Measurements from ENCODE around the gene PRAC1.

The PRAC1 gene

DNA sequence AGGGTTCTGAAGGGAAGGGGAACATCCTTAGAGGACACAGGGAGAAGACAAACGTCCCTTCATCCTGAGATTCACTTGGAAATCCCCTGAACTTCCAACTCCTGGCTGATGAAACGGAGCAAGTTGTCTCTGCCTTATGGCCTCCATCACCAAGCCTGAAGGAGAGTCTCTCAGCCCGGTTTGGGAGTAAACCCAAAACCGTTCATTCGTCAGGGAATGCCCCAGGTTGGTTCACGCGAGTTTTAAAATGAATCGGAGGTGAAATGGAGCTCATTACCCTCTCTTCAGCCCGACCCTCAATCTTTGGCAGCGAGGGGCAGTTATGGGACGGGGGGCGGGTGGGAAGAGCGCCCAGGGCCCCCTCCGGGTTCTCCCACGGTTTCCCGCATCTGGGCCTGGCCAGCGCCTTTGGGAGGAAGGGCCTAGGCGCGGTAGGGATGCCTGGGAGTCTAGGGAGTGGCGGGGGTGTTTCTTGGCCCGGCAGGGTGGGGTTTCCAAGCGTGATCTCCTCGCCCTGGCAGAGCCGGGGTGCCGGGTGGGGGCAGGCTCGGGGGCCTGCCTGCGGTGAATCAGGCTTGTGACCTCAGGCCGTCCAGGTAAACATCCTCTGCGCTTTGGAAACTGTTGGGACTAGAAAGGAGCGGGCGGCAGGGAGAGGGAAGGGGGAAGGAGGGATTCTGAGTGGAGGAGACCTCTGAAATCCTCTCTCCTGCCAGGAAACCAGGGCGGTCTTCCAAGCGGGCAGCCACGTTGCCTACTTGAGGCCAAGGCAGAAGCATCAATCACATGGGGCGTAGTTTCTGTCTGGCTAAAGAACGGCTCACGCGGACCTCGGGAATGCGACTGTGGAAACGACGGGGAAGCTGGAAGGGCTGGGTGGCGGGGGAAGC is 30.3 kb upstream of the PRAC1 start:
- no peak overlapping the region for H3K4me3 ChIP-seq (ENCODE audit: low read length)
- TF ChIP-seq, protein P1, sequence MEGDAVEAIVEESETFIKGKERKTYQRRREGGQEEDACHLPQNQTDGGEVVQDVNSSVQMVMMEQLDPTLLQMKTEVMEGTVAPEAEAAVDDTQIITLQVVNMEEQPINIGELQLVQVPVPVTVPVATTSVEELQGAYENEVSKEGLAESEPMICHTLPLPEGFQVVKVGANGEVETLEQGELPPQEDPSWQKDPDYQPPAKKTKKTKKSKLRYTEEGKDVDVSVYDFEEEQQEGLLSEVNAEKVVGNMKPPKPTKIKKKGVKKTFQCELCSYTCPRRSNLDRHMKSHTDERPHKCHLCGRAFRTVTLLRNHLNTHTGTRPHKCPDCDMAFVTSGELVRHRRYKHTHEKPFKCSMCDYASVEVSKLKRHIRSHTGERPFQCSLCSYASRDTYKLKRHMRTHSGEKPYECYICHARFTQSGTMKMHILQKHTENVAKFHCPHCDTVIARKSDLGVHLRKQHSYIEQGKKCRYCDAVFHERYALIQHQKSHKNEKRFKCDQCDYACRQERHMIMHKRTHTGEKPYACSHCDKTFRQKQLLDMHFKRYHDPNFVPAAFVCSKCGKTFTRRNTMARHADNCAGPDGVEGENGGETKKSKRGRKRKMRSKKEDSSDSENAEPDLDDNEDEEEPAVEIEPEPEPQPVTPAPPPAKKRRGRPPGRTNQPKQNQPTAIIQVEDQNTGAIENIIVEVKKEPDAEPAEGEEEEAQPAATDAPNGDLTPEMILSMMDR (IDR thresholded peaks at IDR 0.05; ENCODE audit: insufficient read depth, low read depth, low read length, missing control alignments), result no peak
- DNase-seq (ENCODE audit: low read depth), result no peak

- DNase-seq (ENCODE audit: low read depth), result no peak
- TF ChIP-seq, protein P1 (IDR thresholded peaks at IDR 0.05; ENCODE audit: insufficient read depth, low read depth, low read length, missing control alignments), result no peak
- H3K4me3 ChIP-seq (ENCODE audit: low read length), result no peak overlapping the region
Observed at GRCh38 chr17:48751733-48752398, 29.5 kb upstream of the PRAC1 start.

GRCh38 chr17:48751172-48751571 is 28.9 kb upstream of the PRAC1 start:
- TF ChIP-seq, protein P1 (IDR thresholded peaks at IDR 0.05; ENCODE audit: insufficient read depth, low read depth, low read length, missing control alignments), result no peak
- H3K4me3 ChIP-seq (ENCODE audit: low read length), result no peak overlapping the region
- no peak for DNase-seq (ENCODE audit: low read depth)

GRCh38 chr17:48749621-48750553 is 27.6 kb upstream of the PRAC1 start:
- no peak overlapping the region for H3K4me3 ChIP-seq (ENCODE audit: low read length)
- TF ChIP-seq, protein P1 (IDR thresholded peaks at IDR 0.05; ENCODE audit: insufficient read depth, low read depth, low read length, missing control alignments), result no peak
- no peak for DNase-seq (ENCODE audit: low read depth)

DNA sequence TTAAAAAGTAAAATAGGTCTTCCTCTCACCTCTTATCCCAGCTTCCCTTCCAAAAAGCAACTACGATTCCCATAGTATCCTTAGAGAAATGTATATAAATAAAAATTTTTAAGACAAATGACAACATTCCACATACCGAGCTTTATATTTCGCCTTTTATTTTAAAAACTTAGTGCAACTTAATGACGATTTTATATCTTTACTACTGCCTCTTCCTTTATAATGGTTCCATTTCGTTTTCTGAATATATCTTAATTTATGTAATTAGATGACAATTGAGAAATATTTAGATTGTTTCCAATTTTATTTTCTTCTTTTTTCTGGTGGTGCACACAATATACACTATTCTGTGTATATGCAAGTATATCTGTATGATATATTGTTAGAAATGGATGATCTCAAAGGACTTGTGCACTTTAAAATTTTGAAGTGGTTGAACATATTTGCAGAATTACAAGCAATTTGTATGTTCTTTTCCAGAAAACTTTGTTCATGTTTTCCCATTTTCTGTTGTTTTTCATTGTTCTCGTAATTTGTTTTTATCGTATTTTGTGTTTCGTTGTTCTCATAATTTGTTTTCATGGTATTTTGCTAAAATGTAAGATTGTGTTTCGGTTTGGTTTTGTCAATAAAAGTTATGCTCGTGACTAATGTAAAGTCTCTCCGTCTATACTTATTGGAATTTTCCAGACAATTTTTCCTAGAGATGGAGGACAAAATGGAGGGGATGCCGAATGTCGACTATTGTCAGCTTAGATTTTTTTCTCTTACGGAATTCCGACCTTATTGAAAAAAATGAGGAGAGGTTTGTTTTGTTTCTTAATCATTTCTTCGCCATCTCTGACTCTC is 26.6 kb upstream of the PRAC1 start:
- TF ChIP-seq, protein P1 (IDR thresholded peaks at IDR 0.05; ENCODE audit: insufficient read depth, low read depth, low read length, missing control alignments), result no peak
- H3K4me3 ChIP-seq (ENCODE audit: low read length), result no peak overlapping the region

More for the DNA sequence above, 26.6 kb upstream of the PRAC1 start:
- DNase-seq (ENCODE audit: low read depth), result no peak

Data from epithelial cell of esophagus (primary cell).